Caco-2 (cell line): ENCODE data around the gene AGAP1. TPM values are rescaled to one million over a fixed set of nuclear protein-coding genes. Genes with fewer than 3 reads are reported as not detected.

Source experiments
- BruUV-seq: library from RNA; stranded (reverse); fragments of 400-500 nt; replicated peaks from 2 replicates; lab custom pipeline; 2021; lab: Mats Ljungman, UMichigan
- CTCF ChIA-PET: fragments of 300-600 bp; sonication (Branson Sonifier 250); formaldehyde crosslinking; loops from one replicate; lab custom pipeline; 2022; ENCODE audit warnings: antibody characterized with exemption; lab: Charles Lee
- POLR2A ChIA-PET: fragments of 300-600 bp; sonication (Branson Sonifier 250); formaldehyde crosslinking; loops from one replicate; lab custom pipeline; 2022; ENCODE audit warnings: antibody characterized with exemption; lab: Charles Lee
- DNase-seq, 2 experiments: peaks; one replicate each; pipeline versions ENCODE4 v3.0.0 to v3.0.0-alpha.2; 2020 to 2022
- H3K27me3 ChIP-seq: replicated peaks from 2 replicates; pipeline ENCODE4 v1.6.0; 2011; ENCODE audit warnings: low read length; ENCODE audit not compliant: control insufficient read depth, insufficient read depth
- H3K36me3 ChIP-seq: 2 replicates; pipeline ENCODE4 v1.5.1; 2011; ENCODE audit warnings: low read length; ENCODE audit not compliant: control insufficient read depth, insufficient read depth
- H3K4me1 ChIP-seq: fragments of 250-450 bp; sonication (Bioruptor Pico); 2 replicates; pipeline ENCODE4 v1.5.1; 2020; ENCODE audit warnings: mild to moderate bottlenecking
- H3K4me3 ChIP-seq: 2 replicates; pipeline ENCODE4 v1.5.1; 2011; ENCODE audit warnings: low read depth, mild to moderate bottlenecking, control low read depth, low read length
- H3K9me3 ChIP-seq: fragments of 250-450 bp; sonication (Bioruptor Pico); 2 replicates; pipeline ENCODE4 v1.5.1; 2020; ENCODE audit warnings: mild to moderate bottlenecking, moderate library complexity
- H3K27ac Mint-ChIP-seq: one replicate; pipeline ENCODE4 v1.8.0; 2022; ENCODE audit warnings: mixed read lengths; ENCODE audit not compliant: unreplicated experiment
- H3K27me3 Mint-ChIP-seq: one replicate; pipeline ENCODE4 v1.8.0; 2022; ENCODE audit warnings: mixed read lengths; ENCODE audit not compliant: insufficient read depth, unreplicated experiment
- H3K36me3 Mint-ChIP-seq: one replicate; pipeline ENCODE4 v1.8.0; 2022; ENCODE audit warnings: mild to moderate bottlenecking, mixed read lengths; ENCODE audit not compliant: insufficient read depth, unreplicated experiment
- H3K4me1 Mint-ChIP-seq: one replicate; pipeline ENCODE4 v1.8.0; 2022; ENCODE audit warnings: low read depth, mixed read lengths; ENCODE audit not compliant: unreplicated experiment
- H3K4me3 Mint-ChIP-seq: one replicate; pipeline ENCODE4 v1.8.0; 2022; ENCODE audit warnings: mild to moderate bottlenecking, moderate library complexity, mixed read lengths; ENCODE audit not compliant: unreplicated experiment
- H3K9me3 Mint-ChIP-seq: one replicate; pipeline ENCODE4 v1.8.0; 2022; ENCODE audit warnings: mixed read lengths; ENCODE audit not compliant: unreplicated experiment
- intact Hi-C: fragments of 100-400 bp; cut with micrococcal nuclease; formaldehyde crosslinking; loops from one replicate; pipeline ENCODE4 v1.10.0; 2022; ENCODE audit not compliant: unreplicated experiment
- total RNA-seq: library from RNA; stranded (reverse); gene quantifications from 2 replicates; pipeline ENCODE4 v1.2.3, GENCODE V29; 2022
- TF ChIP-seq, protein P1 (sequence below), 2 experiments: fragments of 200-600 bp in 1 of 2; IDR thresholded peaks; 1 replicate in 1 of 2; 2 replicates in 1 of 2; pipeline versions ENCODE4 v1.5.1 to v1.8.0; 2011 to 2022; ENCODE audit warnings: antibody characterized with exemption in 1 of 2, control low read depth in 1 of 2, inconsistent platforms in 1 of 2, low read depth in 1 of 2, low read length in 1 of 2, mild to moderate bottlenecking in 1 of 2, moderate library complexity in 1 of 2; ENCODE audit not compliant: insufficient read depth in 1 of 2, severe bottlenecking in 1 of 2, unreplicated experiment in 1 of 2

AGAP1 gene
- total RNA-seq, 1 experiment from 2014 or later = 41.7 TPM

- Mint-ChIP-seq H3K36me3 (no peaks in the 10 kb centered on the region), H3K4me3 (no peak overlapping the region), H3K4me1 (no peaks in the 10 kb centered on the region), H3K27me3 (no peaks in the 10 kb centered on the region), H3K9me3 (no peaks in the 10 kb centered on the region), H3K27ac (no peak overlapping the region)
- BruUV-seq = no TSS peak
- intact Hi-C loops = no loop called here
- H3K4me3 ChIP-seq = no peak overlapping the region
- no peaks in the 10 kb centered on the region for H3K27me3 ChIP-seq
- TF ChIP-seq, protein P1, sequence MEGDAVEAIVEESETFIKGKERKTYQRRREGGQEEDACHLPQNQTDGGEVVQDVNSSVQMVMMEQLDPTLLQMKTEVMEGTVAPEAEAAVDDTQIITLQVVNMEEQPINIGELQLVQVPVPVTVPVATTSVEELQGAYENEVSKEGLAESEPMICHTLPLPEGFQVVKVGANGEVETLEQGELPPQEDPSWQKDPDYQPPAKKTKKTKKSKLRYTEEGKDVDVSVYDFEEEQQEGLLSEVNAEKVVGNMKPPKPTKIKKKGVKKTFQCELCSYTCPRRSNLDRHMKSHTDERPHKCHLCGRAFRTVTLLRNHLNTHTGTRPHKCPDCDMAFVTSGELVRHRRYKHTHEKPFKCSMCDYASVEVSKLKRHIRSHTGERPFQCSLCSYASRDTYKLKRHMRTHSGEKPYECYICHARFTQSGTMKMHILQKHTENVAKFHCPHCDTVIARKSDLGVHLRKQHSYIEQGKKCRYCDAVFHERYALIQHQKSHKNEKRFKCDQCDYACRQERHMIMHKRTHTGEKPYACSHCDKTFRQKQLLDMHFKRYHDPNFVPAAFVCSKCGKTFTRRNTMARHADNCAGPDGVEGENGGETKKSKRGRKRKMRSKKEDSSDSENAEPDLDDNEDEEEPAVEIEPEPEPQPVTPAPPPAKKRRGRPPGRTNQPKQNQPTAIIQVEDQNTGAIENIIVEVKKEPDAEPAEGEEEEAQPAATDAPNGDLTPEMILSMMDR (IDR thresholded peaks at IDR 0.05; ENCODE audit: insufficient read depth in 1 of 2, low read depth in 1 of 2, low read length in 1 of 2, severe bottlenecking in 1 of 2, unreplicated experiment in 1 of 2) = no peak
- CTCF ChIA-PET = no interaction called here
- H3K4me1 ChIP-seq = no peaks in the 10 kb centered on the region
- no peaks in the 10 kb centered on the region for H3K36me3 ChIP-seq
- H3K9me3 ChIP-seq = no peaks in the 10 kb centered on the region
- DNase-seq = no peak
- POLR2A ChIA-PET = no interaction called here
Observed at GRCh38 chr2:235861383-235861782, 367.5 kb downstream of the AGAP1 start.

GRCh38 chr2:235863414-235863813, 369.6 kb downstream of the AGAP1 start:
- no peak overlapping the region for H3K4me3 Mint-ChIP-seq
- TF ChIP-seq, protein P1 (IDR thresholded peaks at IDR 0.05; ENCODE audit: insufficient read depth in 1 of 2, low read depth in 1 of 2, low read length in 1 of 2, severe bottlenecking in 1 of 2, unreplicated experiment in 1 of 2) = no peak
- no TSS peak for BruUV-seq
- H3K27me3 ChIP-seq = no peaks in the 10 kb centered on the region
- ChIA-PET CTCF (no interaction called here), POLR2A (no interaction called here)
- H3K9me3 ChIP-seq = no peaks in the 10 kb centered on the region
- no peaks in the 10 kb centered on the region for H3K36me3 Mint-ChIP-seq
- H3K4me1 ChIP-seq = no peaks in the 10 kb centered on the region
- H3K36me3 ChIP-seq = no peaks in the 10 kb centered on the region
- no peaks in the 10 kb centered on the region for H3K4me1 Mint-ChIP-seq
- H3K27me3 Mint-ChIP-seq = no peaks in the 10 kb centered on the region
- DNase-seq = no peak
- no peak overlapping the region for H3K27ac Mint-ChIP-seq
- H3K9me3 Mint-ChIP-seq = no peaks in the 10 kb centered on the region
- intact Hi-C loops = no loop called here
- H3K4me3 ChIP-seq = no peak overlapping the region

GRCh38 chr2:235864302-235864701, 370.5 kb downstream of the AGAP1 start:
- no peaks in the 10 kb centered on the region for H3K36me3 Mint-ChIP-seq
- H3K4me3 Mint-ChIP-seq = no peak overlapping the region
- intact Hi-C loops = no loop called here
- no peaks in the 10 kb centered on the region for H3K27me3 Mint-ChIP-seq
- Histone ChIP-seq H3K9me3 (no peaks in the 10 kb centered on the region), H3K36me3 (no peaks in the 10 kb centered on the region), H3K4me1 (no peaks in the 10 kb centered on the region), H3K4me3 (no peak overlapping the region), H3K27me3 (no peaks in the 10 kb centered on the region)
- H3K4me1 Mint-ChIP-seq = no peaks in the 10 kb centered on the region
- no TSS peak for BruUV-seq
- no peak overlapping the region for H3K27ac Mint-ChIP-seq
- DNase-seq = no peak
- CTCF ChIA-PET = no interaction called here
- H3K9me3 Mint-ChIP-seq = no peaks in the 10 kb centered on the region
- POLR2A ChIA-PET = no interaction called here
- TF ChIP-seq, protein P1 (IDR thresholded peaks at IDR 0.05; ENCODE audit: insufficient read depth in 1 of 2, low read depth in 1 of 2, low read length in 1 of 2, severe bottlenecking in 1 of 2, unreplicated experiment in 1 of 2) = no peak
